Karpas-422 (cell line): ENCODE measurements around the gene TMEM87A. TPM values are rescaled to one million over a fixed set of nuclear protein-coding genes. Genes with fewer than 3 reads are reported as not detected.
"Not testable (repeated sequence)": the region's sequence is repeated elsewhere in the genome, so short reads cannot be mapped to it uniquely, and the experiment has no call there.

ENCODE experiments used
- DNase-seq: peaks from one replicate; pipeline ENCODE4 v3.0.0-alpha.2; 2015
- H2AFZ ChIP-seq: fragments of 200-600 bp; sonication (generic); 2 replicates; pipeline ENCODE4 v1.6.1; 2014; ENCODE audit warnings: antibody characterized with exemption, low read length, mixed read lengths
- H3K27ac ChIP-seq: fragments of 200-600 bp; sonication (generic); 2 replicates; pipeline ENCODE4 v1.5.1; 2014; ENCODE audit warnings: mild to moderate bottlenecking, low read length, moderate library complexity
- H3K27me3 ChIP-seq: fragments of 200-600 bp; sonication (generic); 2 replicates; pipeline ENCODE4 v1.6.1; 2014; ENCODE audit warnings: low read length, mixed read lengths
- H3K36me3 ChIP-seq: fragments of 200-600 bp; sonication (generic); 2 replicates; pipeline ENCODE4 v1.6.1; 2014; ENCODE audit warnings: low read length, mixed read lengths; ENCODE audit not compliant: insufficient read depth
- H3K4me1 ChIP-seq: fragments of 200-600 bp; sonication (generic); 2 replicates; pipeline ENCODE4 v1.6.1; 2014; ENCODE audit warnings: mild to moderate bottlenecking, low read length, mixed read lengths
- H3K4me2 ChIP-seq: fragments of 200-600 bp; sonication (generic); 2 replicates; pipeline ENCODE4 v1.6.1; 2014; ENCODE audit warnings: low read length, low read depth, mild to moderate bottlenecking; ENCODE audit not compliant: poor library complexity, severe bottlenecking
- H3K4me3 ChIP-seq: fragments of 200-600 bp; sonication (generic); 2 replicates; pipeline ENCODE4 v1.5.1; 2014; ENCODE audit warnings: mild to moderate bottlenecking, antibody characterized with exemption, low read length, mixed read lengths
- H3K79me2 ChIP-seq: fragments of 200-600 bp; sonication (generic); 2 replicates; pipeline ENCODE4 v1.6.1; 2014; ENCODE audit warnings: mild to moderate bottlenecking, low read length, mixed read lengths
- H3K9ac ChIP-seq: fragments of 200-600 bp; sonication (generic); 2 replicates; pipeline ENCODE4 v1.6.0; 2014; ENCODE audit warnings: low read length
- H3K9me2 ChIP-seq: fragments of 200-600 bp; sonication (generic), shearing (Covaris generic); replicated peaks from 2 replicates; pipeline ENCODE4 v1.6.0; 2014; ENCODE audit warnings: mild to moderate bottlenecking, low read length, moderate library complexity; ENCODE audit not compliant: insufficient read depth
- H3K9me3 ChIP-seq: fragments of 300-700, 200-600 bp; sonication (generic); 2 replicates; pipeline ENCODE4 v1.6.1; 2014; ENCODE audit warnings: low read length, mixed read lengths
- H4K20me1 ChIP-seq: fragments of 200-600 bp; sonication (generic); 2 replicates; pipeline ENCODE4 v1.6.1; 2014; ENCODE audit warnings: mild to moderate bottlenecking, antibody characterized with exemption, low read length, low read depth; ENCODE audit not compliant: insufficient read depth
- total RNA-seq: library from RNA; depleted of rRNA; stranded (reverse); fragments of >200 nt; shearing (Covaris generic); gene quantifications from 2 replicates; pipeline ENCODE4 v1.2.3, GENCODE V29; 2014; ENCODE audit warnings: low replicate concordance

The TMEM87A gene
- total RNA-seq, 1 experiment from 2014 or later, result 27.2 TPM

DNA sequence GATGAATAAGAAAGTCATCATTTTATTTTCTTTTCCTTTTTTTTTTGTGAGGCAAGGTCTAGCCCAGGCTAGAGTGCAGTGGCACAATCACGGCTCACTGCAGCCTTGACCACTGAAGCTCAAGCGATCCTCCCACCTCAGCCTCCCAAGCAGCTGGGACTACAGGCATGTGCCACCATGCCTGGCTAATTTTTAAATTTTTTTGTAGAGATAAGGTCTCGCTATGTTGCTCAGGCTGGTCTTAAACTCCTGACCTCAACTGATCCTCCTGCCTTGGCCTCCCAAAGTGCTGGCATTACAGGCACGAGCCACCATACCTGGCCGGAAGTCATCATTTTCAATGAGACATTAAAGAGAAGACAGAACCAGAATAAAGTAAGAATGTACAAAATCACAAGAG is 44.3 kb downstream of the TMEM87A start:
- H3K9me2 ChIP-seq, H3K9ac ChIP-seq, DNase-seq, H3K27ac ChIP-seq, H3K4me3 ChIP-seq, H3K9me3 ChIP-seq, H3K27me3 ChIP-seq, H3K4me2 ChIP-seq, H2AFZ ChIP-seq, H4K20me1 ChIP-seq: not testable (repeated sequence)
- H3K36me3 ChIP-seq, result peaks cover 30% of the 10 kb centered on the region
- peaks cover 25% of the 10 kb centered on the region for H3K79me2 ChIP-seq
- H3K4me1 ChIP-seq, result peaks cover 53% of the 10 kb centered on the region

DNA sequence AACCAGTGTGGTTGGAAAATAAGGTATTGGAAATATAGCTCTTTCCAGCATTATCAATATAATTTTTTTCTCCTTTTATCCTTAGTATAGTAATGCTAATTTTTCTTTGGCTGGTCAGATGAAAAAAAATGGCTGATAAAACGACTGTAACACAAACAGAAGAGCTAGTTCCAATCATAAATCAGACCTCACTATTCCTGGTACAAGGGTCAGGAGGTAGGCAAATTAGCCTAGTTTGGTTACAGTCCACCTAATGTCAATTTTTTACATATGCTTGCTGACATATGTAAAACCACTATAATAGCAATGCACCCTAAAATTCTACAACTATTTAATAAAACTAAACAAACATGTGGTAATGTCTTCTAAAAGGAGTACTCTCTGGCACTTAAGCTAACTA is 45.2 kb downstream of the TMEM87A start:
- Histone ChIP-seq H3K9ac (no peak overlapping the region), H3K36me3 (peaks cover 27% of the 10 kb centered on the region), H3K4me2 (no peak overlapping the region), H3K9me2 (no peaks in the 10 kb centered on the region), H3K4me3 (no peak overlapping the region), H3K27ac (peak overlapping the region; percentile 6; the same call in 1 of the 2 replicates), H3K27me3 (no peaks in the 10 kb centered on the region), H2AFZ (no peak overlapping the region), H4K20me1 (no peaks in the 10 kb centered on the region), H3K9me3 (no peaks in the 10 kb centered on the region), H3K79me2 (peaks cover 25% of the 10 kb centered on the region), H3K4me1 (peaks cover 43% of the 10 kb centered on the region)
- DNase-seq, result no peak

DNA sequence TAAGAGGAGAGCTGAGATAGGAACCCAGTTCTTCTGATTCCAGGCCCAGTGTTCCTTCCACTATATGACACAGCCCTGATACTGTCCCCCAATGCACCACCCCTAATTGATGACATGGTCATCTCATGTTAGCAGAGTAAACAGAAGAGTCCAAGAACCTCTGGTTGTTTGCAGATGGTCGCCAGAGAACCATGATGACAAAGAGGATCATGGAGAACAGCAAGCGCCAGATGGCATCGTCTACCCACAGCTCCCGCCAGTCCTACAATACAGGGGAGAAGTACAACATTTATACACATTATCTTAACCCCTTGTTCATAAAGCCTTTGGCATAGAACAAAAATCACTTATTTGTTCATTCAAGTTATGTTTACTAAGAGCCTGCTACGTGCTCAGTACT is 46.6 kb downstream of the TMEM87A start:
- Histone ChIP-seq H3K79me2 (peaks cover 23% of the 10 kb centered on the region), H2AFZ (no peak overlapping the region), H4K20me1 (no peaks in the 10 kb centered on the region), H3K27me3 (no peaks in the 10 kb centered on the region), H3K36me3 (peaks cover 27% of the 10 kb centered on the region), H3K9me2 (no peaks in the 10 kb centered on the region), H3K9ac (no peak overlapping the region), H3K4me3 (no peak overlapping the region), H3K9me3 (no peaks in the 10 kb centered on the region), H3K4me1 (peaks cover 37% of the 10 kb centered on the region), H3K27ac (no peak overlapping the region), H3K4me2 (no peak overlapping the region)
- DNase-seq, result no peak

GRCh38 chr15:42220216-42220615 is 53.0 kb downstream of the TMEM87A start:
- no peak overlapping the region for H3K9ac ChIP-seq
- H3K4me2 ChIP-seq, result peak overlapping the region; percentile 63
- H3K4me3 ChIP-seq, result no peak overlapping the region

DNA sequence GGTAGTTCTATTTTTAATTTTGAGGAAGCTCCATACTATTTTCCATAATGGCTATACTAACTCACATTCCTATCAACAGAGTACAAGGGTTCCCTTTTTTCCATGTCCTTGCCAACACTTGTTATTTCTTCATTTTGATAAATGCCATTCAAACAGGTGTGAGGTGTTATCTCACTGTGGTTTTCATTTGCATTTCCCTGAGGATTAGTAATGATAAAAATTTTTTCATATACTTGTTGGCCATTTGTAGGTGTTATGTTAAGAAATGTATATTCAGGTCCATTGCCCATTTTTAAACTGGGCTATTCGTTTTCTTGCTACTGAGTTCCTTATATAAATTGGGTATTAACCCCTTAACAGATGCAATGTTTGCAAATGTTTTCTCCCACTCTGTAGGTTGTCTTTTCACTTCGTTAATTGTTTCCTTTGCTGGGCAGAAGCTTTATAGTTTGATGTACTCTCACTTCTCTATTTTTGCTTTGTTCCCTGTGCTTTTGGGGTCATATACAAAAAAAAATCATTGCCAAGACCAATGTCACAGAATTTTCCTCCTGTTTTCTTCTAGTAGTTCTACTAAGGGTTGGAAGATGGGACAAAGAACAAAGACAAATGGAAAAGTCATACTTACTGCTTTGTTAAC is 54.2 kb downstream of the TMEM87A start:
- Histone ChIP-seq H4K20me1 (no peaks in the 10 kb centered on the region), H3K36me3 (peaks cover 22% of the 10 kb centered on the region; the same call in 1 of the 2 replicates), H3K9me2 (no peaks in the 10 kb centered on the region), H3K27ac (peak overlapping the region; percentile 95), H3K4me3 (peak overlapping the region; percentile 33), H2AFZ (no peak overlapping the region), H3K27me3 (no peaks in the 10 kb centered on the region), H3K9me3 (no peaks in the 10 kb centered on the region), H3K4me1 (peaks cover 53% of the 10 kb centered on the region), H3K9ac (no peak overlapping the region), H3K4me2 (peak overlapping the region; percentile 63), H3K79me2 (peaks cover 11% of the 10 kb centered on the region)
- DNase-seq, result peak; percentile 80

More at GRCh38 chr15:42220216-42220615, 53.0 kb downstream of the TMEM87A start:
- H4K20me1 ChIP-seq, result no peaks in the 10 kb centered on the region
- H3K9me2 ChIP-seq, result no peaks in the 10 kb centered on the region
- peaks cover 3% of the 10 kb centered on the region for H3K79me2 ChIP-seq
- H3K9me3 ChIP-seq, result no peaks in the 10 kb centered on the region
- H3K4me1 ChIP-seq, result peaks cover 60% of the 10 kb centered on the region
- peaks cover 22% of the 10 kb centered on the region; the same call in 1 of the 2 replicates for H3K36me3 ChIP-seq
- H3K27me3 ChIP-seq, result no peaks in the 10 kb centered on the region
- H3K27ac ChIP-seq, result peak overlapping the region; percentile 95
- no peak for DNase-seq
- H2AFZ ChIP-seq, result no peak overlapping the region

DNA sequence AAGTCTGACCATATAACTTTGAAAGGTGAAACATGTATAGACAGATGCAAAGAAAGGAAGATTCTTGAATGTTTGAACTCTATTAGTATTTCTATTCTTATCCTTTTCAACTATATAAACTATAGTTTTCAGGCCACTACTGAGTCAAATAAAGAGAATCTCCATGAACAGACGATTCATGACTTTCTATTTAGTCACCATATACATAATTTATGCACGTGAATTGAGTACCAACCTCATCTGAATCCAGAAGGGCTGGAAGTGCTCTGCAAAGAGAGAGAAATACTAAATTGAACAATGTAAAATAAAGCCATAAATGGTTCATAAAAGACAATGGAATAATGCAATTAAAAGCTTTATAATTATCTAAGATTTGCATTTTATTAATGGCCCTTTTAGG is 55.7 kb downstream of the TMEM87A start:
- H3K27ac ChIP-seq, result peak overlapping the region; percentile 95
- no peaks in the 10 kb centered on the region for H3K9me2 ChIP-seq
- no peak overlapping the region for H2AFZ ChIP-seq
- no peak overlapping the region for H3K4me3 ChIP-seq
- DNase-seq, result no peak
- H3K36me3 ChIP-seq, result peaks cover 22% of the 10 kb centered on the region; the same call in 1 of the 2 replicates
- H3K4me1 ChIP-seq, result peaks cover 53% of the 10 kb centered on the region
- no peaks in the 10 kb centered on the region for H4K20me1 ChIP-seq
- H3K27me3 ChIP-seq, result no peaks in the 10 kb centered on the region
- no peak overlapping the region for H3K9ac ChIP-seq
- H3K79me2 ChIP-seq, result peaks cover 22% of the 10 kb centered on the region
- H3K9me3 ChIP-seq, result no peaks in the 10 kb centered on the region
- no peak overlapping the region for H3K4me2 ChIP-seq

DNA sequence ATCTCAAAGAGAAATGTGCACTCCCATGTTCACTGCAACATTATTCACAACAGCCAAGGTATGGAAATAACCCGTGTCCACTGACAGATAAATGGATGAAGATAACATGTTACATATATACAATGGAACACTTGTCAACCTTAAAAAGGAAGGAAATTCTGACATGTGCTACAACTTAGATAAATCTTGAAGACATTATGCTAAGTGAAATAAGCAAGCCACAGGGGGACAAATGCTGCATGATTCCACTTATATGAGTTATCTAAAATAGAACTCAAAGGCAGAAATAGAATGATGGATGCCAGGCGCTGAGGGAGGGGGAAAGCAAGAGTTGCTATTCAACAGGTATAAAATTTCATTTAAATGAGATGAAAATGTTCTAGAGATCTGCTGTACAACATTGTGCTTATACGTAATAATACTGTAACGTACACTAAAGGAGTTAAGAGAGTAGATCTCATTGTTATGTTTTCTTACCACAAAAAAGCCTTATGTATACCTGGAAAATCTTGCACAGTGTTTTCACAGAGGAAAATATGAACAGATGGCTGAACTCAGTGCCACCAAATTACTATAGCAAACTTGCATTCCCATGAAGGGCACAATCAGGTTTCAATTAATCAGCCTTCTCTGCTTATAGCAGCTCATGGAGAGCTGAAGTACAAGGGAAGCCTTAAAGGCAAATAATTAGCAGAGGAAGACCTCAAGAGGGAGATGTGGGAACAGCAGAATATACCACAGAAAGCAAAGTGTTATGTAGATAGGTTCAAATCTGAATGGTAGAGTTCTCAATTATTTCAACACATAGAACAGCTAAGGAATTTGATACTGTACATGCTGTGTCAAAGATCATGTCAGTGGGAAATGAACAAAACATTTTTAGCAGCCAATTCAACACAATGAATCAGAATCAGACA is 57.1 kb downstream of the TMEM87A start:
- DNase-seq, result peak; percentile 61
- Histone ChIP-seq H3K9ac (no peak overlapping the region), H3K27ac (peak overlapping the region; percentile 95), H3K9me3 (no peaks in the 10 kb centered on the region), H3K4me2 (peak overlapping the region; percentile 16), H3K9me2 (no peaks in the 10 kb centered on the region), H4K20me1 (no peaks in the 10 kb centered on the region), H3K4me1 (peaks cover 53% of the 10 kb centered on the region), H3K27me3 (no peaks in the 10 kb centered on the region), H3K36me3 (peaks cover 28% of the 10 kb centered on the region; the same call in 1 of the 2 replicates), H2AFZ (no peak overlapping the region), H3K4me3 (no peak overlapping the region), H3K79me2 (peaks cover 22% of the 10 kb centered on the region)

GRCh38 chr15:42214600-42214999 is 58.6 kb downstream of the TMEM87A start:
- DNase-seq, result no peak
- peaks cover 35% of the 10 kb centered on the region; the same call in 1 of the 2 replicates for H3K36me3 ChIP-seq
- H3K9ac ChIP-seq, result no peak overlapping the region
- no peak overlapping the region for H3K27ac ChIP-seq
- no peak overlapping the region for H2AFZ ChIP-seq
- H3K79me2 ChIP-seq, result peaks cover 22% of the 10 kb centered on the region
- no peak overlapping the region for H3K4me3 ChIP-seq
- no peaks in the 10 kb centered on the region for H3K27me3 ChIP-seq
- H3K4me2 ChIP-seq, result no peak overlapping the region
- no peaks in the 10 kb centered on the region for H3K9me3 ChIP-seq
- no peaks in the 10 kb centered on the region for H4K20me1 ChIP-seq
- peaks cover 43% of the 10 kb centered on the region for H3K4me1 ChIP-seq
- no peaks in the 10 kb centered on the region for H3K9me2 ChIP-seq
